HCT116 (cell line): ENCODE measurements around the gene PKNOX2. TPM values are rescaled to one million over a fixed set of nuclear protein-coding genes. Genes with fewer than 3 reads are reported as not detected.

Experiments
- ATAC-seq: fragments of 200-7000 bp; cut with Tn5 transposase; 2 replicates; pipeline ENCODE4 v1.9.1; 2020; ENCODE audit warnings: mild to moderate bottlenecking, moderate library complexity
- BruUV-seq: library from RNA; stranded (reverse); fragments of 400-500 nt; replicated peaks from 2 replicates; lab custom pipeline; 2021; lab: Mats Ljungman, UMichigan
- CTCF ChIA-PET: fragments of 300-600 bp; sonication (Branson Sonifier 250); formaldehyde crosslinking; loops from one replicate; lab custom pipeline; 2021; ENCODE audit warnings: antibody characterized with exemption; lab: Charles Lee
- POLR2A ChIA-PET: fragments of 300-600, 350-600 bp; sonication (Branson Sonifier 250); formaldehyde crosslinking; loops from one replicate; lab custom pipeline; 2021; ENCODE audit warnings: antibody characterized with exemption; lab: Charles Lee
- RAD21 ChIA-PET, 2 experiments: fragments of 300-600 bp; sonication (Branson Sonifier 250); formaldehyde crosslinking; loops; one replicate each; lab custom pipeline; 2023; ENCODE audit warnings: low total read pairs in 2 of 2; ENCODE audit not compliant: uncharacterized antibody in 2 of 2, unreplicated experiment in 2 of 2, low non-redundant PET in 1 of 2; lab: Charles Lee
- DNase-seq: peaks from one replicate; pipeline ENCODE4 v3.0.0-alpha.2; 2010; ENCODE audit warnings: low read depth, low spot score
- H2AFZ ChIP-seq: fragments of 200-600 bp; shearing (Covaris generic), sonication (generic); 2 replicates; pipeline ENCODE4 v1.6.1; 2017; ENCODE audit warnings: low read depth, mixed run types, mixed read lengths, antibody characterized with exemption, low read length; ENCODE audit not compliant: poor library complexity, severe bottlenecking
- H3K27ac ChIP-seq: 2 replicates; pipeline ENCODE4 v1.5.1; 2012; ENCODE audit warnings: low read depth, low read length
- H3K27me3 ChIP-seq: fragments of 200-600 bp; sonication (generic); 2 replicates; pipeline ENCODE4 v1.6.1; 2016; ENCODE audit warnings: mixed run types, low read length, mixed read lengths; ENCODE audit not compliant: insufficient read depth
- H3K36me3 ChIP-seq, 2 experiments: fragments of 200-500 bp in 1 of 2; fragments of 200-600 bp in 1 of 2; sonication (Bioruptor generic) in 1 of 2; sonication (generic) in 1 of 2; 2 replicates each; pipeline versions ENCODE4 v1.5.1 to v1.6.1; 2014 to 2016; ENCODE audit warnings: low read length in 2 of 2, inconsistent platforms in 1 of 2, mixed read lengths in 1 of 2, mixed run types in 1 of 2; ENCODE audit not compliant: insufficient read depth in 2 of 2, control insufficient read depth in 1 of 2
- H3K4me1 ChIP-seq, 2 experiments: fragments of 200-600 bp in 1 of 2; sonication (generic) in 1 of 2; 2 replicates each; pipeline versions ENCODE4 v1.5.1 to v1.6.1; 2012 to 2017; ENCODE audit warnings: low read length in 2 of 2, inconsistent platforms in 1 of 2, mild to moderate bottlenecking in 1 of 2, mixed read lengths in 1 of 2, mixed run types in 1 of 2, moderate library complexity in 1 of 2; ENCODE audit not compliant: insufficient read depth in 2 of 2, control insufficient read depth in 1 of 2
- H3K4me2 ChIP-seq: fragments of 200-600 bp; sonication (generic); 2 replicates; pipeline ENCODE4 v1.6.1; 2017; ENCODE audit warnings: mixed run types, low read length, mixed read lengths
- H3K4me3 ChIP-seq, 2 experiments: fragments of 200-600 bp in 1 of 2; sonication (generic) in 1 of 2; replicated peaks in 1 of 2; 2 replicates each; pipeline ENCODE4 v1.5.1; 2011 to 2016; ENCODE audit warnings: low read length in 2 of 2, control low read depth in 1 of 2, low read depth in 1 of 2, mild to moderate bottlenecking in 1 of 2, mixed read lengths in 1 of 2, mixed run types in 1 of 2
- H3K79me2 ChIP-seq: fragments of 200-600 bp; sonication (generic); 2 replicates; pipeline ENCODE4 v1.6.1; 2017; ENCODE audit warnings: mild to moderate bottlenecking, mixed run types, low read length, moderate library complexity, mixed read lengths; ENCODE audit not compliant: insufficient read depth
- H3K9ac ChIP-seq: fragments of 200-600 bp; sonication (generic); 2 replicates; pipeline ENCODE4 v1.6.1; 2016; ENCODE audit warnings: low read length, mixed read lengths
- H3K9me2 ChIP-seq: fragments of 200-600 bp; sonication (generic), shearing (Covaris generic); 2 replicates; pipeline ENCODE4 v1.6.1; 2017; ENCODE audit warnings: mixed run types, mild to moderate bottlenecking, moderate library complexity; ENCODE audit not compliant: insufficient read depth
- H3K9me3 ChIP-seq, 2 experiments: fragments of 200-500 bp in 1 of 2; fragments of 200-600 bp in 1 of 2; sonication (Bioruptor generic) in 1 of 2; sonication (generic) in 1 of 2; 2 replicates each; pipeline ENCODE4 v1.6.1; 2014 to 2017; ENCODE audit warnings: low read length in 2 of 2, mixed read lengths in 2 of 2, inconsistent platforms in 1 of 2, low read depth in 1 of 2, mild to moderate bottlenecking in 1 of 2, mixed run types in 1 of 2, moderate library complexity in 1 of 2; ENCODE audit not compliant: control insufficient read depth in 1 of 2, insufficient read depth in 1 of 2
- H4K20me1 ChIP-seq: fragments of 200-600 bp; sonication (generic), shearing (Covaris generic); 2 replicates; pipeline ENCODE4 v1.6.1; 2017; ENCODE audit warnings: mixed run types, mild to moderate bottlenecking, moderate library complexity; ENCODE audit not compliant: insufficient read depth
- ATF3 ChIP-seq: IDR thresholded peaks from 2 replicates; pipeline ENCODE4 v1.6.1; 2012
- CTCF ChIP-seq, 3 experiments: fragments of 200-600 bp in 1 of 3; sonication (generic) in 1 of 3; IDR thresholded peaks in 2 of 3; conservative IDR thresholded peaks in 1 of 3; 2 replicates each; pipeline ENCODE4 v1.5.1; 2012 to 2017; ENCODE audit warnings: low read depth in 2 of 3, low read length in 2 of 3, antibody characterized with exemption in 1 of 3, borderline replicate concordance in 1 of 3, control low read depth in 1 of 3, mild to moderate bottlenecking in 1 of 3, mixed read lengths in 1 of 3, mixed run types in 1 of 3, moderate library complexity in 1 of 3; ENCODE audit not compliant: insufficient read depth in 1 of 3
- EGR1 ChIP-seq: IDR thresholded peaks from 2 replicates; pipeline ENCODE4 v1.6.1; 2012; ENCODE audit warnings: low read depth
- ELF1 ChIP-seq: IDR thresholded peaks from 2 replicates; pipeline ENCODE4 v1.6.1; 2012; ENCODE audit warnings: low read depth, borderline replicate concordance
- FOSL1 ChIP-seq: IDR thresholded peaks from 2 replicates; pipeline ENCODE4 v1.6.1; 2012; ENCODE audit warnings: low read depth
- JUND ChIP-seq: IDR thresholded peaks from 2 replicates; pipeline ENCODE4 v1.6.1; 2012
- POLR2A ChIP-seq: IDR thresholded peaks from 2 replicates; pipeline ENCODE4 v1.7.0; 2011; ENCODE audit warnings: borderline replicate concordance; ENCODE audit not compliant: insufficient read depth, insufficient read length; ENCODE audit errors: extremely low read depth
- POLR2AphosphoS5 ChIP-seq: IDR thresholded peaks from 2 replicates; pipeline ENCODE4 v1.6.1; 2011; ENCODE audit warnings: mild to moderate bottlenecking, low read depth, low read length, moderate library complexity
- SP1 ChIP-seq: IDR thresholded peaks from 2 replicates; pipeline ENCODE4 v1.6.1; 2012; ENCODE audit warnings: low read depth
- SRF ChIP-seq: IDR thresholded peaks from 2 replicates; pipeline ENCODE4 v1.6.1; 2012; ENCODE audit warnings: low read depth
- TCF7L2 ChIP-seq: IDR thresholded peaks from 2 replicates; pipeline ENCODE4 v1.7.0; 2011; ENCODE audit warnings: borderline replicate concordance, inconsistent platforms; ENCODE audit not compliant: insufficient read depth, insufficient read length; ENCODE audit errors: extremely low read depth
- ZBTB33 ChIP-seq: IDR thresholded peaks from 2 replicates; pipeline ENCODE4 v1.6.1; 2011; ENCODE audit warnings: mild to moderate bottlenecking, low read length, moderate library complexity; ENCODE audit not compliant: insufficient replicate concordance; ENCODE audit errors: extremely low read depth
- ZFX ChIP-seq: fragments of 450-650 bp; IDR thresholded peaks from 2 replicates; pipeline ENCODE4 v1.6.1; 2017
- intact Hi-C: fragments of 100-400 bp; cut with micrococcal nuclease; formaldehyde crosslinking; loops from 2 replicates; pipeline ENCODE4 v1.10.0; 2022
- total RNA-seq: library from RNA; stranded (reverse); gene quantifications from one replicate; pipeline ENCODE4 v1.2.1, GENCODE V29; 2021; ENCODE audit not compliant: unreplicated experiment

PKNOX2 gene
- total RNA-seq, 1 experiment from 2014 or later = 0.20 TPM

- Histone ChIP-seq H3K4me2 (no peak overlapping the region), H3K9ac (no peak overlapping the region), H3K79me2 (no peaks in the 10 kb centered on the region), H3K36me3 (no peaks in the 10 kb centered on the region), H3K27me3 (peaks cover 18% of the 10 kb centered on the region), H3K9me3 (no peaks in the 10 kb centered on the region), H3K9me2 (no peaks in the 10 kb centered on the region), H3K4me1 (no peaks in the 10 kb centered on the region), H3K27ac (no peak overlapping the region), H4K20me1 (no peaks in the 10 kb centered on the region), H2AFZ (no peak overlapping the region), H3K4me3 (no peak overlapping the region)
- DNase-seq (no peak), ATAC-seq (no peak)
- intact Hi-C loops = no loop called here
- CTCF ChIA-PET = no interaction called here
- TF ChIP-seq JUND (no peak), TCF7L2 (no peak), EGR1 (no peak), POLR2AphosphoS5 (no peak), FOSL1 (no peak), CTCF (IDR thresholded peaks at IDR 0.05 in 2 of 3, conservative IDR thresholded peaks at IDR 0.05 in 1 of 3; ENCODE audit: borderline replicate concordance in 1 of 3, insufficient read depth in 1 of 3, low read depth in 2 of 3, low read length in 2 of 3) (no peak), ZFX (no peak), ATF3 (no peak), SRF (no peak), SP1 (no peak), ELF1 (no peak), ZBTB33 (no peak), POLR2A (no peak)
- POLR2A ChIA-PET = no interaction called here
- RAD21 ChIA-PET = interaction anchor here in 1 of 2 experiments (0.6 kb wide), 1 partner anchor 24 kb away, joined by 3 read pairs; no protein-coding TSS in a partner anchor
- BruUV-seq = no TSS peak
Observed at GRCh38 chr11:125369808-125370207, 205.3 kb downstream of the PKNOX2 start.
